Thyroid gland (tissue), 4 donors: ENCODE data around the gene APOBEC2.

ENCODE experiments used
- CTCF ChIP-seq, 6 experiments: fragments of 200-600 bp in 3 of 6; fragments of 450-650 bp in 3 of 6; sonication (generic) in 3 of 6; IDR thresholded peaks; one replicate each; pipeline ENCODE4 v1.5.1; 2016 to 2019; ENCODE audit warnings: antibody characterized with exemption in 6 of 6, mild to moderate bottlenecking in 2 of 6, inconsistent platforms in 1 of 6, moderate library complexity in 1 of 6
- POLR2A ChIP-seq, 2 donors: fragments of 450-650 bp; IDR thresholded peaks; one replicate each; pipeline ENCODE4 v1.6.1; 2017; ENCODE audit warnings: antibody characterized with exemption in 2 of 2, mild to moderate bottlenecking in 2 of 2, moderate library complexity in 1 of 2

GRCh38 chr6:41111017-41111416, 58.0 kb downstream of the APOBEC2 start:
- TF ChIP-seq CTCF (IDR thresholded peaks at IDR 0.05) (no peak), POLR2A (IDR thresholded peaks at IDR 0.05) (no peak)
